Middle frontal gyrus (tissue), 1 donor: ENCODE measurements around the gene EGLN1.

Experiments used
- DNase-seq: peaks from one replicate; pipeline ENCODE4 v3.0.0-alpha.2; 2015; ENCODE audit warnings: low spot score; ENCODE audit errors: extremely low spot score

EGLN1 gene

DNA sequence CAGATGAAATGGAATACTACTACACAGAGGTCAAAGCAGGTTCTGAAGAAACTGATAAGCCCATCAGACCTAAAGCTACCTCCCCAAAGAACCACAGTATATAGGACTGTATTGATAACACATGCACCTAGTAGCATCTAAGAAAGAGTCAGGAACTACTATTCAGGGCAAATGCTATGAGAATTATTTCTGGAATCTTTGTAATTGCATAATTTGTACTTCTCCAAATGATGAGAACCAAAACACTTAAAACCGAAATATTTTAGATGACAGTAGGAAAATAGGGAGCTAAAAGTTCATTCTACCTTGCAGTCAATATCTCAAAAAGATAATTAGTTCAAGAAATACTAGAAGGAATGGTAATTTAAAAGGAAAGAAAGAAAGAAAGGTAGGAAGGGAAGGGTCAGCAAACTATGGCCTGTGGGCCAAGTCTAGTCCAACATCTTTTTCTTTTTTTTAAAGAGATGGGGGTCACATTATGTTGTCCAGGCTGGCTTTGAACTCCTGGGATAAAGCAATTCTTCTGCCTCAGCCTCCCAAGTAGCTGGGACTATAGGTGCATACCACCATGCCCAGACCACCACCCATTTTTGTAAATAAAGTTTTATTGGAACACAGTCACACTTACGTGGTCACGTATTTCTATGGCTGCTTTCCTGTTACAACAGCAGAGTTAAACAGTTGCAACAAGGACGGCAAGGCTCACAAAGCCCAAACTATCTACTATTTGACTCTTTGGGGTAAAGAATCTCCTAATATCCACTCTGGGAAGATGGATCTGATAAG lies 24.0 kb downstream of the EGLN1 start:
- DNase-seq = no peak

GRCh38 chr1:231396643-231397042 lies 25.4 kb downstream of the EGLN1 start:
- no peak for DNase-seq

DNA sequence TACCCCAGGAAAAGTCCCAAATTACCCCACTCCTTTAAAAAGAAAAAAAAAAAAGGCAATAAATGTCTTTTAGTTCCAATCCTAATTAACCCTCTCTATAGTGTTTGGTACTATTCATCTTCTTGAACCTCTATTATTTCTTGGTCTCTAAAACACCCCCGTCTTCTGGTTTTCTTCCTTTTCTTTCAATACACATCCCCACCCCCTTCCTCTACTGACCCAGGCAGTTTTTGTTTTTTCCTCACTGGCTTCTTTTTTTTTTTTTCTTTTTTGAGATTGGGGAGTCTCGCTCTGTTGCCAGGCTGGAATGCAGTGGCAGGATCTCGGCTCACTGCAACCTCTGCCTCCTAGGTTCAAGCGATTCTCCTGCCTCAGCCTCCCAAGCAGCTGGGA lies 26.1 kb downstream of the EGLN1 start:
- DNase-seq = no peak

DNA sequence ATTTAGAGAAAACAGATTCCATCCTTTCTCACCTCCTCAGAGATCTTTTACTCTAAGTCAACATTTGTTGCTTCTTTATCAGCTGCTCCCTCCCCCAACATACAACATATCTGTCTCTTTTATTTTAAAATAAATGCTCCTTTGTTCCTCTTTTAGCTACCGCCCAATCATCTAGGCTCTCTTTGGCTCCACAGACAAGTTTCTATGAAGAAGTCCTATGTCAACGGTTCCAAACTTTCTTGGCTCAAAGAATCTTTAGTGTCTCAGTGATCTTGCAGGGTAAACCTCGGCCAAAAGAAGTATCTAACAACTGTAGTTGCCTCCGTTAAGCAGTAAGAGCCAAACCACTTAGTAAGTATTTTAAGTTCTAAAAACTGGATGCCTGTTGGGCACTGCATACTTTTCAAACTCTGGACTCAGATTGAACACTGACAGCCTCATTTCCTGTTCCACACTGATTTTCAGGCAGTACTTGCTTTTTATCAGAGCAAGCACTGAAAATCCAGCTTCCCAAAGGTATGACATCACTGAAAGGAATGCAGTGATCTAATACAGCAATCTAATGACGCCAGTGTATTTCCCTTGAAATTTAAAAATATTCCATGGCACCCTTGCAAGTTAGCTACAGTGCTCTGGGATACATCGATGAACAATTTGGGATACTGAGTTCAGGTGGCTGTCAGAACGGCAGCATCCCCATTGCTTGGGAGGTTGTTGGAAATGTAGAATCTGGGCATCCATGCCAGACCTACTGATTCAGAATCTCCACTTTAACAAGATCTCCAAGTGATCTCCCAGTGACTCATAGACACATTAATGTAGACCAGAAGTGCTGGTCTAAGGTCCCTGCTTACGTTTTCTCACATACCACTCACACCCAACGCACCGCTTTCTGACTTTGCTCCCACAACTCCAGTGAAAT lies 26.8 kb downstream of the EGLN1 start:
- no peak for DNase-seq

DNA sequence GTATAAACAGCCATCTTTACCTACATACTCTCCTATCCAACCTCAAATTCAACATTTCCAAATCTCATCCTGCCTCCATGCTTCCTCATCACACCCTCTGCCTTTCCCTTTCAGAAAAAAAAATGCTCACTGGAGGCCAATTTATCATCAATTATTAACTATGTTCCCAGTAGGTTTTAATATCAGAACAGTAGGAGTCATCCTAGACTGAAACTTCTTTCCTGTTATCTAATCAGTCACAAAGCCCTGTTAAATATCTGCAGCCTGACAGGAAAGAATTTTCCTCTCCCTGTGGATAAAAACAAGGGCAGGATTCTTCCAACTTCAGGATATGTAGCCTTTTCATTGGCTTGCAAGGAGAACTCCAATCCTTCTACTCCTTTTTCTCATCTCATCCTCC lies 28.4 kb downstream of the EGLN1 start:
- no peak for DNase-seq

DNA sequence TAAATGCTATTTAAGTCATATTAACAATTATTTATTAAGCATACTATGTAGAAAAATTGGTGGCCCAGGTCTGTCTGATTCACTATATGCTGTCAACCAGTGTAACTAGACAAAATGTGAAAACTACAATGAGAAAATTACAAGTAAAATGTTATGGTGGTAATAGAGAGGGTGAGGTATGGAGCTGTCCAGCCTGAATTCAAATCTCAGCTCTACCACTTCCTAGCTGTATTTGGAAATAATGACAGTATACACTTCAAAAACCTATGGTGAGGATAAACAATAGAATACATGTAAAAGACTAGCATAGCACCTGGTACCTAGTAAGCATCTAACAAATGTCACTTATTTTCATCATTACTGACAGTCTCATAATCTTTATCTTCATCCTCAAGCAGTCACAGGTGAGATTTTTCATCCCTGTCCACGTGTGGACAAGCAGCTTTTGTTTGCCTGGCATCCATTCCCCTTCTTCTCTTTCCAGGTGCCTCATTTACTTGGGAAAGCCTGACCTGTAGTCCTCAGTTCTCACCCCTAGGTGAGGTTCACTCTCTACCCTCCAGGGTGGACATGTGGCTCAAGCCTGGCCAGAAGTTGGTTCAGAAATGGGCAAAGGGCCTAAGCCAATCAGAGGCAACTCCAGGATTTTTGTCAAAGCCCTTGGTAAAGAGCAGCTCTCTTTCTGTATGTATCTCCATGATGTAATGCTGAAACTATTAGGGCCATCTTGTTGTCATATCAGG lies 29.5 kb downstream of the EGLN1 start:
- DNase-seq = no peak

DNA sequence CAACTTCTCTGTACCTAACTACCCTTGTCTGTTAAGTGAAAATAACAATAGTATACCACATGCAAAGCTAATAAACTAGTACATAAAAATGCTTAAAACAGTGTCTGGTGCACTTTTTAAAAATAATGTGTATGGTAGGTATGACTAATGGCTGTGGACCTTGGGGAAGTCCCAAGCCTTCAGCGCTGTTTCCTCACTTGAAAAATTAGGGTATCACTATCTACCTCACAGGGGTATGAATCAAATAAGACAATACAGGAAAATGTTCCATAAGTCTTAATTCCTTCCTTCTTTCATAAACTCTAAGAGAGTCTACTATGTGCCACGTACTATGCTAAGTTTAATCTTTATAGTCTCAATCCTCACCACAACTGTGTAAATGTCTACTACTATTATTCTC lies 32.0 kb downstream of the EGLN1 start:
- DNase-seq = no peak

GRCh38 chr1:231387770-231388669 lies 34.1 kb downstream of the EGLN1 start:
- DNase-seq = no peak

GRCh38 chr1:231386466-231386865 lies 35.6 kb downstream of the EGLN1 start:
- no peak for DNase-seq

- DNase-seq = no peak
These were observed 36.7 kb downstream of the EGLN1 start for GRCh38 chr1:231385416-231385748.

DNA sequence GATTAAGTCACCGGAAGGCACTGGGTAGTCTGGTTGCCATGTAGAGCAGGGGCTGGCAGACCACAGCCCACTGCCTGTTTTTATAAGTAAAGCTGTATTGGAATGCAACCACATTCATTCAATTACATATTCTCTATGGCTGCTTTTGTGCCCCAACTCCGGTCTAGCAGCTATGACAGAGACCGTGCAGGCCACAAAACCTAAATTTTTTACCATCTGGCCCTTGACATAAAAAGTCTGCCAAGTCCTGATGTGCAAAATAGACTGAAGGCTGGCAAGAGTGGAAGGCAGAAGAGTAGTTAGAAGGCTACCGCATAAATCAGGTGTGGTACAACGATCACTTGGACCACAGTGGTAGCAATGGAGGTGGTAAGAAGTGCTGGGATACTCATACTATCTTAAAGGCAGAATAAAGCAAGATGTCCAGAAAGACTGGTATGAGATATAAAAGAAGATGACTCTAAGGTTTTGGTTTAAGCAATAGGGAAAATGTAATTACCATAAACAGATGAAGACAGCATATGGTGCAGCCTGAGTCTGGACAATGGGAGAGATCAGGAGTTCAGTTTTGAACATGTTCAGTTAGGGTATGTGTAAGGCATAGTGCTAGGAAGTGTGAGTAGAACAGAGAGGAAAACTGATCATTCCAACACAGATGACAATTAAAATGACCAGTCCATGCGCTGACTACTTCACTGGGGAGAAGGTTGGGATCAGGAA lies 37.2 kb downstream of the EGLN1 start:
- DNase-seq = no peak

DNA sequence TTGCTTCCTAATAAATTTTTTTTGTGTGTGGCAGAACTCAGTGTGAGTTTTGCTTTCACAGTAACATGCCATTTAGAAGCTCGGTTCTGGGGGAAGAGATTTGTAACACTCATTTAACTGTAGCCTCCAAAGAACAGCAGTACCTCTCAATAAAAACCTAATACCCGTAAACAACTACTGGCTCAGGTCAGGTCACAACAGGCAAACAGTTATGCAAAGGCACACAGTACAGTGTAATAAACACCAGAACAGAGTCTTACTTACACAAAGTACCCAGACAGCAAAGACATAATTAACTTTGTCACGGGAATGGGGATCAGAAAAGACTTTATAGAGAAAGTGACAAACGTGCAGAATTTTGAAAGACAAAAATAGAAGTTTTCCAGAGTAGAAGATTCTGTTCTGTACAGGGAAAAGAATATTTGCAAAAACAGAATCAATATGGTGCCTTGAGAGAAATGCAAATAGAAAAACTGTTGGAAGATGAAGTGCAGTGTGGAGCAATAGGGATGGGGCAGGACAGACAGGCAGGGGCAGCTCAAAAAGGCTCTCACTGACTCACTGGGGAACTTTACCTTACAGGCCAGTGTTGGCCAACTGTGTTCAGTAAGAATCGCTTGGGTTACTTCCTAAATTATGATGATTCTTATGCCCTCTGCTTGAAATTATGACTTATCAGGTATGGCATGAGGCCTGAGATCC lies 38.8 kb downstream of the EGLN1 start:
- no peak for DNase-seq

- no peak for DNase-seq
These were observed 39.7 kb downstream of the EGLN1 start for GRCh38 chr1:231382426-231382825.

DNA sequence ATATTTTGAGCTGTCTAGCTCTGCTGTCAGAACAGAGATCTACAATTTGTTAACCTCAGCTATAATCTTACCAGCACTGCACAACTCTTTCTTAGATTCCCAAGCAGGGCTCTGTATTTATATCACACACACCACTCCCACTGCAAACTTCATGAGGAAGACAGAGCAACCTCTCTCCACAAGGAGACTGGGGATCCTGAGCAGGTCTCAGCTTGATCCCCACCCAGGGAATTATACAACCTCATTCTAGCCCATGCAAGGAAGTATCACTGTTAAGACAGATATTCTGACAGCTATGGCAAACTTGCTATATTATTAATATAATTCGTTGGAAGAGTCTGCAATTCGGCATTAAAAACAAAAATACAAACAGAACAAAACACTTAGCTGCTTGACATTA lies 40.4 kb downstream of the EGLN1 start:
- no peak for DNase-seq

DNA sequence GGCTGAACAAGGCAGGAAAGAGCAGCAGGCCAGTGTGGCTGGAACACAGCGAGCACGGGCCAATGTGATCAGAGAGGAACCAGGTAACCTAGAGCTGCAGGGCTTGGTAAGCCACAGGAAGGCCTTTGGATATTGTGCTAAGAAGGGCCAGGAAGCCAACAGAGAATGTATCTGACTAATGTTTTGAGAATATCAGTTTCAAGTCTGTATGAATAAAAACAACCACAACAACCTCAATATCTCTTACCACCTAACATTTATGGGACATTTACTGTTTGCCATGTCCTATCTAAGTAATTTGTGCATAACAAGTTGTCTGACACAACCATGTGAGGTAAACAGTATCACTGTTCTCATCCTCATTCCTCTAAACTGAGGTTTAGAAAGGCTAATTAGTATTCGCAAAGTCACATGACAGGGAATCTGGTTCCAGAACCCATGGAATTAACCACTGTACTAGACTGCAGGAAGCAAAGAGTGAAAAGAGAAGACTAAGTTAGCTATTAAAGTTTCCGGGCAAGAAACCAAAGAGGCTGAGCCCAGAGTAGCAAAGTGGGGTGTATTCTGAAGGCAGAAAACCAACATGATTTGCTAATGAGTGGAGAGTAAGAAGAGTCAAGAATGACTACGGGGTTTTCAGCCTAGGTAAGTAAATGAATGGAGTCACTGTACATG lies 45.1 kb downstream of the EGLN1 start:
- DNase-seq = no peak

- no peak for DNase-seq
These were observed 46.0 kb downstream of the EGLN1 start for GRCh38 chr1:231376101-231376500.

GRCh38 chr1:231374394-231374793 lies 47.7 kb downstream of the EGLN1 start:
- DNase-seq = no peak

GRCh38 chr1:231372501-231372900 lies 49.6 kb downstream of the EGLN1 start:
- no peak for DNase-seq

GRCh38 chr1:231369282-231369681 lies 52.8 kb downstream of the EGLN1 start:
- DNase-seq = no peak
